ENCODE data around the gene WFDC9. TPM values are rescaled to one million over a fixed set of nuclear protein-coding genes. Genes with fewer than 3 reads are reported as not detected.
"Not testable (repeated sequence)": the region's sequence is repeated elsewhere in the genome, so short reads cannot be mapped to it uniquely, and the experiment has no call there.

WFDC9 gene
- polyA plus RNA-seq (ENCODE audit: insufficient read length in 4 of 4) = not detected

DNA sequence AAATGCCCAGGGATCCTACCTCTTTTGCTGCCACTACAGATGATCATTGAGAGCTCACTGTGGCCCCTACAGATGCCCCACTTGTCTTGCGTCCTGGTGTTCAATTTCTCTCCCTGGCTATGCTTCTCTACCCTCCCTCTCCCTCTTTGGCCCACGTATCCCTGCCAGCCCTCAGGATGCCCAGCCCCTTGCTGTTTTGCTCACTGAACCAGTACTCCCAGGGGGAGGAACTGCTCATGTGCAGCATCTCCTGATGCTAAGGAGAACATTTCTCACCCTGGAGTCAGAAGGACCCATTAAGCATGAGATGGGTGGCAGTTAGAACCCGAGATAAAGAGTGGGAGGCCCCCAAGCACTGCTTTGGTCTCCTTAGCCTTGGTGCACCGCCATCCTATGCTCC, at the start of gene WFDC9:
WFDC9 (minus strand) TSS at position 101 of the 400 bp plus-strand sequence. CDS start 21,103 bp downstream, outside the sequence.
- no peak for DNase-seq (ENCODE audit: low read depth in 4 of 4, low spot score in 3 of 4)

- DNase-seq (ENCODE audit: low read depth in 4 of 4, low spot score in 3 of 4) = no peak
Observed at GRCh38 chr20:45679650-45680049, 48.6 kb upstream of the WFDC9 start.

GRCh38 chr20:45672765-45673164, 41.7 kb upstream of the WFDC9 start:
- DNase-seq (ENCODE audit: low read depth in 4 of 4, low spot score in 3 of 4) = no peak

DNA sequence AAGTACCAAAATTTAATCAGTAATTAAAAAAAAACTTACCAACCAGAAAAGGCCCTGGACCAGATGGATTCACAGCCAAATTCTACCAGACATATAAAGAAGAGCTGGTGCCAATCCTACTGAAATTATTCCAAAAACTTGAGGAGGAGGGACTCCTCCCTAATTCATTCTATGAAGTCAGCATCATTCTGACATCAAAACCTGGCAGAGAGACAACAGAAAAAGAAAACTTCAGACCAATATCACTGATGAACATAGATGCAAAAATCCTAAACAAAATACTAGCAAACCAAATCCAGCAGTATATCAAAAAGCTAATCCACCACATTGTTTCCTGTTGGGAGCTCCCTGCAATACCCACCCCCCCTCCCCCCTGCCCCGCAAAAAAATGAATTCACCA, 39.1 kb upstream of the WFDC9 start, which contains the start of gene WFDC11:
WFDC11 (minus strand) TSS at position 101 of the 400 bp plus-strand sequence. CDS start 19,639 bp downstream, outside the sequence.
- DNase-seq (ENCODE audit: low read depth in 4 of 4, low spot score in 3 of 4) = no peak

DNA sequence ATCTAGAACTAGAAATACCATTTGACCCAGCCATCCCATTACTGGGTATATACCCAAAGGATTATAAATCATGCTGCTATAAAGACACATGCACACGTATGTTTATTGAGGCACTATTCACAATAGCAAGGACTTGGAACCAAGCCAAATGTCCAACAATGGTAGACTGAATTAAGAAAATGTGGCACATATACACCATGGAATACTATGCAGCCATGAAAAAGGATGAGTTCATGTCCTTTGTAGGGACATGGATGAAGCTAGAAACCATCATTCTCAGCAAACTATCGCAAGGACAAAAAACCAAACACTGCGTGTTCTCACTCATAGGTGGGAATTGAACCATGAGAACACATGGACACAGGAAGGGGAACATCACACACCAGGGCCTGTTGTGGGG, 26.0 kb upstream of the WFDC9 start:
- not testable (repeated sequence) for DNase-seq (ENCODE audit: low read depth in 4 of 4, low spot score in 3 of 4)

DNA sequence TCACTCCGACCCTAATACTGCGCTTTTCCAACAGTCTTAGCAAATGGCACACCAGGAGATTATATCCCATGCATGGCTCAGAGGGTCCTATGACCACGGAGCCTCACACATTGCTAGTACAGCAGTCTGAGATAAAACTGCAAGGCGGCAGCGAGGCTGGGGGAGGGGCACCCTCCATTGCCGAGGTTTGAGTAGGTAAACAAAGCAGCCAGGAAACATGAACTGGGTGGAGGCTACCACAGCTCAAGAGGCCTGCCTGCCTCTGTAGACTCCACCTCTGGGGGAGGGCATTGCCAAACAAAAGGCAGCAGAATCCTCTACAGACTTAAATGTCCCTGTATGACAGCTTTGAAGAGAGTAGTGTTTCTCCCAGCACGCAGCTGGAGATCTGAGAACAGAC, 20.6 kb upstream of the WFDC9 start:
- DNase-seq (ENCODE audit: low read depth in 4 of 4, low spot score in 3 of 4) = not testable (repeated sequence)

- no peak for DNase-seq (ENCODE audit: low read depth in 4 of 4, low spot score in 3 of 4)
Observed at GRCh38 chr20:45649312-45649863, 18.3 kb upstream of the WFDC9 start.

DNA sequence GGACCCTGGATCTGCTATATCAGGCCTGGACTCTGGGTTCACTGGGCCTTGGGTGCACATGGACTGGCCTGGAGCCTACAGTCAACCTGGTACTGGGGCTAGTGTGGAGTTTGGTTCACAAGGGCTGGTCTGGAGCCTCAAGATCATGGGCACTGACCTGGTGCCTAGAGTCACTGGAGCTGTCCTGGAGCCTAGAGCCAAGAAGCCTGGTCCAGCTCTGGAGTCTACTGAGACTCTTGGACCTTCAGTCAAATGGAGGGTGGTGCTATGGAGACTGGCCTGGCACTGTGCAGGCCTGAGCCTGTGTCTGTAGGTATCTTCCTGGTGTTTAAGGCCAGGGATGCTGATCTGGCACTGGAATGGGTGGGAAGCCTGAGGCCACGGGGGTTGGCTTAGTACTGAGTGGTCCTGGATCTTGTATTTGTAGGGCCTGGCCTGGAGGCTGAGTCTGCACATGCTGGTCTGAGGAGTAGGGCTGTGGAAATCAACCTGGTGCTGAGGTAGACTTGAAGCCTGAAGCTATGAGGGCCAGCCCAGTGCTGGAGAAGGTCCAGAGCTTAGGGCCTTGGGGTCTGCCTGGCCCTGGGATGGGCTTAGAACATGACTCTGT, 16.5 kb upstream of the WFDC9 start:
- DNase-seq (ENCODE audit: low read depth in 4 of 4, low spot score in 3 of 4) = no peak

DNA sequence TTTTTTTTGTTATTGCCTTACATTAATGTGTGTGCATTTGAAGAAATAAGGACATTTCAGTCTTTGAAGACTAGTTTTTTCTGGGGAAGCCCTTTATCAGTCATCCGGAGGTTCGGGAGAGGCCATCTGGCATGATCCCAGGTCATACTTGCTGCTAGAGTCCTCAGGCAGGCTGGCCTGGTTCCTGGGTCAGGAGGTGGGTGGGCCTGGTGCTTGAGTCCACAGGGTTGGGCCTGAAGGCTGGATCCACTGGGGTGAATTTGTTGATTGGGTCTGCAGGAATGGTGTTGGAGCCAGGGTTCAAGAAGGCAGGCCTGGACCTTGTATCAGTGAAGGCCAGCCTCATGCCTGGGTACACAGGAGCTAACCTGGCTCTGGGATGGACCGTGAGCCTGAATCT, 15.8 kb upstream of the WFDC9 start:
- DNase-seq (ENCODE audit: low read depth in 4 of 4, low spot score in 3 of 4) = no peak

- DNase-seq (ENCODE audit: low read depth in 4 of 4, low spot score in 3 of 4) = not testable (repeated sequence)
Observed at GRCh38 chr20:45645869-45646268, 14.8 kb upstream of the WFDC9 start.

GRCh38 chr20:45641076-45641475, 10.0 kb upstream of the WFDC9 start:
- not testable (repeated sequence) for DNase-seq (ENCODE audit: low read depth in 4 of 4, low spot score in 3 of 4)

- no peak for DNase-seq (ENCODE audit: low read depth in 4 of 4, low spot score in 3 of 4)
Observed at GRCh38 chr20:45639687-45640086, 8.6 kb upstream of the WFDC9 start.

DNA sequence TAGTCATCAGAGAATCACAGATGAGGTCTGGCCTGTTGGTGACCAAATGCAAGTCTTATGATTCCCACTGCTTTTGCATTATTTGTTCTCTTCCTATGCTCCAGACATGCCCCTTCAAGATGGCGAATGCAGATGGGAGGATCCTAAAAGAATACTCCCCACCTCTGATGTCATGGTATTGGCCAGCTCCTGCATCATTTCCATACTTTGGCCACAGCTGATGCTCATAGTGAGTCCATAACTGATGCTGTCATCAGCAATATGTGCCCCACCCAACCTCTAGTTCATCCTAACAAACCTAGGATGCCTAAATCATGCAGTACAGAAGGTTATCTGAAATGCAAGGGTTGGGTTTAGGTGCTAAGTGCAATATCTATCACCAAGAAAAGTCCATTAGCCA, 5.4 kb upstream of the WFDC9 start:
- no peak for DNase-seq (ENCODE audit: low read depth in 4 of 4, low spot score in 3 of 4)

DNA sequence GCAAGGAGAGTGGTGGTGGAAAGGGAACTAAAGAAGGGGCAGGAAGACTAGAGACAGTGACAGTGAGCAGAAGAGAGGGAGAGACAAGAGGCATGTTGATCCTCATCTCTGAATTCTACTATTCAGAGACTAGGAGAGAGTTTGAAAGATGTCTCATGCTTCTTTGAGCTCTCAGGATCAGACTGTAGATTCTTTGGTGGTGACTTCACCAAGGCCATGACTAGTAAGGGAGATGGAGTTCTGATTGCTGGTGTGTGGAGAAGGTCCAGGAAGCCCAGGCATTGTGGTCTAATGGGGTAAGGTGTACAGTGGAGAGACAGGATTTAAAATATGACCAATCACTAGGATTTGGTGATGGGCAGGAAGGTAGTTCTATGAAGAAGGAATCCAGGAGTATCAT, 713 bp downstream of the WFDC9 start:
- DNase-seq (ENCODE audit: low read depth in 4 of 4, low spot score in 3 of 4) = no peak

DNA sequence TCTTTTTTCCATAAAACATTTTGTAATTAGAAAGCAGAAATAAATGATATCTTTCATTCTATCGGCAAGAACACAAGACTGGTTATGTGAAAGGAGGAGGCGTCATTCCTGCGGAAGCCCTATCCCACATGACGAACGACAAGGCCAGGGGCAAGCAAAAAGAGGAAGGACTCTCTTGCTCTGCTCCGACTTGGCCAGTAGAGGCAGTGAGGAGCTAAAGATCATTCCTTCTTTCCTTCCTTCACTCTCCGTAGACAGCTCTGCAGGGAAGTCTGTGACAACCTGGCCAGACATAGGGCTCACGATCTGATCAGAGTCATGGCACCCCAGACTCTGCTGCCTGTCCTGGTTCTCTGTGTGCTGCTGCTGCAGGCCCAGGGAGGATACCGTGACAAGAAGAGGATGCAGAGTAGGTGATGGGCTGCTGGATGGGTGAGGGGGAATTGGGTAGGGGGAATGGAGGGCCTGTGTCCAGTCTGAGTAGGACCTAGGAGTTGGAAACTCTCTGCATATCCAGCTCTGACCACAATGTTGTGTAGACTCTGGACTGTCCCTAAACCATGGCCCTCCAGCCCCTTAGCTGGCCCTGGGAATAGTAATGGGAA, 1.5 kb downstream of the WFDC9 start, which contains the start of gene WFDC10A:
WFDC10A (plus strand) TSS at position 244 of the 605 bp plus-strand sequence; CDS start at position 319, 75 bp downstream.
- DNase-seq (ENCODE audit: low read depth in 4 of 4, low spot score in 3 of 4) = no peak

DNA sequence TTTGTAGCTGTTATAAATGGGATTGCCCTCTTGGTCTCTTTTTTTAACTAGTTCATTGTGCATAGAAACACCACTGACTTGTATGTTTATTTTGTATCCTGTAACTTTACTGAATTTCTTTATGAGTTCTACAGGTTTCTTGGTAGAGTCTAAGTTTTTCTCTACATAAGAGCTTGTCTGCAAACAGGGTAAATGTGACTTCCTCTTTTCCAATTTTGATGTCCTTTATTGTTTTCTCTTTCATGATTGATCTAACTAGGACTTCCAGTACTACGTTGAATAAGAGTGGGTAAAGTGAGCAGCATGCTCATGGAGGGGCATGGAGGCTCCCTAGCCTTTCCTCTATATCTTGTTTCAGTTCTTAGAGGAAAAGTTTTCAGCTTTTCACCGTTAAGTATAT, 4.5 kb downstream of the WFDC9 start:
- no peak for DNase-seq (ENCODE audit: low read depth in 4 of 4, low spot score in 3 of 4)

DNA sequence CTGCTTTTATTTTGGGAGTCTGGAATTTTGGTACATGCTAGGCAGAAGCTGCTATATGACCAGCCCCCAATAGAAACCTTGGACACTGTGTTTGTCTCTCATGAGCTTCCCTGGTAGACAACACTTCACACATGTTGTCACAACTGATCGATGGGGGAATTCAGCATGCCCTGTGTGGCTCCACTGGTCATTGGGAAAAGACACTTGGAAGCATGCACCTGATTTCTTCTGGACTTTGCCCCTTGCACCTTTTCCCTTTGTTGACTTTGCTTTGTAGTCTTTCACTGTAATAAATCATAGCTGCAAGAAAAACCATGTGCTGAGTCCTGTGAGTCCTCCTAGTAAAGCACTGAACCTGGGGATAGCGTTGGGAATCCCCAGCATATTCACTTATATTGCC, 9.5 kb downstream of the WFDC9 start:
- no peak for DNase-seq (ENCODE audit: low read depth in 4 of 4, low spot score in 3 of 4)

DNA sequence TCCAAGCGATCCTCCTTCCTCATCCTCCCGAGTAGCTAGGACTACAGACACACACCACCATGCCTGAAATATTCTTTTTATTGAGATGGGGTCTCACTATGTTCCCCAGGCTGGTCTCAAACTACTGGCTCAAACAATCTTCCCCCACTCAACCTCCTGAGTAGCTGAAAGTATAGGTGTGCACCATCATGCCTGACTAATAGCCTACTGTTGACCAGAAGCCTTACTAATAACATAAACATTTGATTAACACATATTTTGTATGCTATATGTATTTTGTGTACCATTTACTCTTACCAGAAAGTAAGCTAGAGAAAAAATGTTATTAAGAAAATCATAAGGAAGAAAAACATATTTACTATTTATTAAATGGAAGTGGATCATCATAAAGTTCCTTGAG, 13.5 kb downstream of the WFDC9 start:
- no peak for DNase-seq (ENCODE audit: low read depth in 4 of 4, low spot score in 3 of 4)

DNA sequence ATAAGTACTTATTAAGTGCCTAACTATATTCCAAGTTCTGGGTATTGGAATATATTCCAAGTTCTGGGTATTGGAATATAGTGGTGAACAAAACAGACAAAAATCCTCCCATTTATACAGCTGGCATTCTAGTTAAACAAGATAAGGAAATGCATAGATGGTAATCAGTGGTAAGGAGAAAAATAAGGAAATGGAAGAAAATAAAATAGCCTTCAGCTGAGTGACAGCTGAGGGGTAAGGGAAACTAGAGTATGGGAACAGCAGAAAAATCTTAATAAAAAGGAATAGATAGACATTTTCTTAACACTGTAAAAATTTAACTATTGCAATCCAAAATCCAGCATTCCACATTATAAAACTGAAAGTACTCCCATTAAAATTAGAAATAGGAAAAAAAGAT, 18.8 kb downstream of the WFDC9 start:
- no peak for DNase-seq (ENCODE audit: low read depth in 4 of 4, low spot score in 3 of 4)

- no peak for DNase-seq (ENCODE audit: low read depth in 4 of 4, low spot score in 3 of 4)
Observed at GRCh38 chr20:45611054-45611453, 20.0 kb downstream of the WFDC9 start.

- DNase-seq (ENCODE audit: low read depth in 4 of 4, low spot score in 3 of 4) = no peak
Observed at GRCh38 chr20:45607810-45608209, 23.3 kb downstream of the WFDC9 start.

DNA sequence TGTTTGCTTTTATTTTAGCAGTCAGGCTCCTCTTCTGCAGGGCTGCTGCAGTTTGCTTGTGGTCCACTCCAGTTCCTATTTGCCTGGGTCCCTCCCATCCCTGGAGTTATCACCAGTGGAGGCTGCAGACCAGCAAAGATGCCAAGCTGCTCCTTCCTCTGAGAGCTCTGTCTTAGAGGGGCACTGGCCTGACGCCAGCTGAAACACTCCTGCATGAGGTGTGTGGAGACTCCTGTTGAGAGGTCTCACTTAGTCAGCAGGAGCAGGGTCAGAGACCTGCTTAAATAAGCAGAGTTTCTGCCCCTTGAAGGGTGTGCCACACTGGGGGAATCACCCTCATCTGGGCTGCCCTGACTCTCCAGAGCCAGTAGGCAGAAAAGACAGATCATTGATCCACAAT, 35.8 kb downstream of the WFDC9 start:
- DNase-seq (ENCODE audit: low read depth in 4 of 4, low spot score in 3 of 4) = no peak
